ENCODE measurements around the gene TRIM46. TPM values are rescaled to one million over a fixed set of nuclear protein-coding genes. Genes with fewer than 3 reads are reported as not detected.
"Not testable (repeated sequence)": the region's sequence is repeated elsewhere in the genome, so short reads cannot be mapped to it uniquely, and the experiment has no call there.

Gene TRIM46
- total RNA-seq, 1 donor from 2014 or later, result 11.5 TPM

DNA sequence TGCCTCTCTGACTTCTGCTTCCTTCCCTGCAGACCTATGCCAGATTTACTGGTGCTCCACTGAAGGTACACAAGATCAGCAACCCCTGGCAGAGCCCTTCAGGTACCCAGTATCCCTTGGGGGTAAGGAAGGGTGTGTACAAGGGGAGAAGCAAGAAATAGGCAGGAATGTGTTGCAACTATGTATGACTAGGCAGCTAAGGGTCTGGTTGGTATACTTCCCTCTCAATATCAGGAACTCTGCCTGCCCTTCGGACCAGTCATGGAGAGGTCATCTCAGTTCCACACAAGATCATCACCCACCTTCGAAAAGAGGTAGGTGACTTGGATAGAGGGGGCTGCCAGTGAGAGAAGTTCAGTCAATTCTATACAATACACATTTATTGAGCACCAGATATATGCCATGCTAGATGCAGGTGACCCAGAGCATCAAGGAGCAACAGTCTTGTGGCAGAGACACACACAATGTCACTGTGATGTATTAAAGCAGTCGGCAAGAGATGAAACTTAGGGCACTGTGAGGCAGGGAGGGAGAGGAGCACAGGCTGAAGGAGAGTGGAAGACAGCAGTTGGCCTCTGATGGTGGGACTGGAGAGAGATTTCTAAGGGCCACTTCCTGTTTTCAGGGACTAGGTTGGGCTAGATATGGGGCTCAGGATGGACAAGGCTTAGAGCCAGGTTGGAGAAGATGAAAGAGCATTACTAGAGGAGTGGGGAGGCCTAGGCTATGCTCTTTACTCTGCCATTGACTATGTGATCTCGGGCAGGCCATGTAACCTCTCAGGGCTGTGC is 36.9 kb downstream of the TRIM46 start:
- H3K27me3 Mint-ChIP-seq (ENCODE audit: low read depth), result no peaks in the 10 kb centered on the region
- no peak for DNase-seq (ENCODE audit: low spot score)
- H3K27ac Mint-ChIP-seq, result no peak overlapping the region
- peak overlapping the region; percentile 52 for H3K4me3 Mint-ChIP-seq (ENCODE audit: low read depth)
- no peaks in the 10 kb centered on the region for H3K9me3 Mint-ChIP-seq
- peaks cover 14% of the 10 kb centered on the region for H3K36me3 Mint-ChIP-seq (ENCODE audit: low read depth)
- intact Hi-C loops (cut with micrococcal nuclease), result no loop called here
- peaks cover 26% of the 10 kb centered on the region for H3K4me1 Mint-ChIP-seq (ENCODE audit: low read depth)

DNA sequence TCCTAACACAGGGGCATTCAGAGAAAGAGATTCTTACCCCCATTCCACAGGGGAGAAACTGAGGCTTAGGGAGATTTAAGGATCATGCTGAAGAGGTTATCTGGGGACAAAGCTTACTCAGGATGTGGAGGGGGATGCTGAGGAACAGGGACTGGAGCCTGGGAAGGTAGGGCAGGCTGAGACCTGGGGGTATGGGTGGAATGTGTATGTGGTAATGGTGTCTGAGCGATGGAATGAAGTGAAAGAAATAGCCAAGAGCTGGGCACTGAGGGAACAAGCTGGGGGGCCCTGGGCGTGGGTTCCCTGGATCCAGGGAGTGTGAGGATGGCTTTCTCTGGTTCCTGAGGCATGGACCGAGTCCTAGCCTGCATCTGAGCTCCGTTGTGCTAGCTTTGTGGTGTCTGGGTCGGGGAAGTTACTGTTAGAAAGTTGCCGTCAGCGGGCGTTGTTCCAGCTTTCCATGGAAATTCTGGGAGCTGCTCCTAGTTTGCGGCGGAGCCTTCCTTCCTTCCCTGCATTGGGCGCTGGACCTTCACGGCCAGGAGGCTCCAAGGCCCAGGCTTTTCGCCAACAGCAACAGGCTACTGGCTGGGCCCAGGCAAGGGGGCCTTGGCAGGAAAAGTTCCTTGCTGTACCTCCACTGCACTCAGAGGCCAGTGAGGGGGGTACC is 37.9 kb downstream of the TRIM46 start:
- intact Hi-C loops (cut with micrococcal nuclease); H3K9me3 Mint-ChIP-seq; H3K4me3 Mint-ChIP-seq (ENCODE audit: low read depth); H3K27me3 Mint-ChIP-seq (ENCODE audit: low read depth); DNase-seq (ENCODE audit: low spot score); H3K27ac Mint-ChIP-seq: not testable (repeated sequence)
- H3K4me1 Mint-ChIP-seq (ENCODE audit: low read depth), result peaks cover 26% of the 10 kb centered on the region
- peaks cover 14% of the 10 kb centered on the region for H3K36me3 Mint-ChIP-seq (ENCODE audit: low read depth)

GRCh38 chr1:155212051-155212440 is 38.4 kb downstream of the TRIM46 start:
- H3K9me3 Mint-ChIP-seq; DNase-seq (ENCODE audit: low spot score); H3K27me3 Mint-ChIP-seq (ENCODE audit: low read depth); H3K4me3 Mint-ChIP-seq (ENCODE audit: low read depth); intact Hi-C loops (cut with micrococcal nuclease); H3K27ac Mint-ChIP-seq: not testable (repeated sequence)
- Mint-ChIP-seq H3K36me3 (ENCODE audit: low read depth) (peaks cover 14% of the 10 kb centered on the region), H3K4me1 (ENCODE audit: low read depth) (peaks cover 23% of the 10 kb centered on the region)

GRCh38 chr1:155214702-155215101 is 41.1 kb downstream of the TRIM46 start:
- Mint-ChIP-seq H3K4me1 (ENCODE audit: low read depth) (peaks cover 21% of the 10 kb centered on the region), H3K36me3 (ENCODE audit: low read depth) (peaks cover 14% of the 10 kb centered on the region)
- H3K9me3 Mint-ChIP-seq; DNase-seq (ENCODE audit: low spot score); H3K4me3 Mint-ChIP-seq (ENCODE audit: low read depth); H3K27me3 Mint-ChIP-seq (ENCODE audit: low read depth); H3K27ac Mint-ChIP-seq; intact Hi-C loops (cut with micrococcal nuclease): not testable (repeated sequence)

GRCh38 chr1:155218854-155219591 is 45.4 kb downstream of the TRIM46 start:
- no peaks in the 10 kb centered on the region for H3K27me3 Mint-ChIP-seq (ENCODE audit: low read depth)
- no peak for DNase-seq (ENCODE audit: low spot score)
- H3K4me1 Mint-ChIP-seq (ENCODE audit: low read depth), result peaks cover 16% of the 10 kb centered on the region
- no peaks in the 10 kb centered on the region for H3K9me3 Mint-ChIP-seq
- H3K36me3 Mint-ChIP-seq (ENCODE audit: low read depth), result peaks cover 9% of the 10 kb centered on the region
- intact Hi-C loops (cut with micrococcal nuclease), result no loop called here
- peak overlapping the region; percentile 71 for H3K27ac Mint-ChIP-seq
- no peak overlapping the region for H3K4me3 Mint-ChIP-seq (ENCODE audit: low read depth)

DNA sequence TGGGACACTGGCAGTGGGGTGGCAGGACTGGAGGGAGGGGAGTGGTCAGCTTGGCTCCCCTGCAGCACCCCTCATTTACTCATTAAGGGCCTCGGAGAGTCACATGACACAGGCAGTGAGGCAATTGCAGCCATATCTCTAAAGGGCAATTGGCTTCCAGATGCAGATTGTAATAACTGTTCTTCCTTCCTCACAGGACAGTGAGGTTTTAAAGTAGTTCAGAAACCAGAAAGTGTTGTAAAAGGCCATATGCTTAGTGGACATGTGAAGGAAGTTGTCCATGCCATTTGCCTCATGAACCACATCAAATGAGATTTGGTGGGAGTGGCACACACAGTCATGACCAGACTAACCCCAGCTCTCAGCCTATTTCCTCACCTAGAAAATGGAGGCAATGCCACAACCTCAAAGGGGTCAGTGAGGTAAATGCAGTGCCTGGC is 46.0 kb downstream of the TRIM46 start:
- no peak for DNase-seq (ENCODE audit: low spot score)
- peaks cover 16% of the 10 kb centered on the region for H3K4me1 Mint-ChIP-seq (ENCODE audit: low read depth)
- peaks cover 12% of the 10 kb centered on the region for H3K36me3 Mint-ChIP-seq (ENCODE audit: low read depth)
- intact Hi-C loops (cut with micrococcal nuclease), result no loop called here
- peak overlapping the region; percentile 71 for H3K27ac Mint-ChIP-seq
- no peaks in the 10 kb centered on the region for H3K9me3 Mint-ChIP-seq
- H3K27me3 Mint-ChIP-seq (ENCODE audit: low read depth), result no peaks in the 10 kb centered on the region
- H3K4me3 Mint-ChIP-seq (ENCODE audit: low read depth), result no peak overlapping the region

- H3K27ac Mint-ChIP-seq; H3K36me3 Mint-ChIP-seq (ENCODE audit: low read depth); DNase-seq (ENCODE audit: low spot score); H3K4me3 Mint-ChIP-seq (ENCODE audit: low read depth); H3K27me3 Mint-ChIP-seq (ENCODE audit: low read depth); H3K9me3 Mint-ChIP-seq; intact Hi-C loops (cut with micrococcal nuclease): not testable (repeated sequence)
- peaks cover 18% of the 10 kb centered on the region for H3K4me1 Mint-ChIP-seq (ENCODE audit: low read depth)
Measured at GRCh38 chr1:155220211-155220965, 46.7 kb downstream of the TRIM46 start.

DNA sequence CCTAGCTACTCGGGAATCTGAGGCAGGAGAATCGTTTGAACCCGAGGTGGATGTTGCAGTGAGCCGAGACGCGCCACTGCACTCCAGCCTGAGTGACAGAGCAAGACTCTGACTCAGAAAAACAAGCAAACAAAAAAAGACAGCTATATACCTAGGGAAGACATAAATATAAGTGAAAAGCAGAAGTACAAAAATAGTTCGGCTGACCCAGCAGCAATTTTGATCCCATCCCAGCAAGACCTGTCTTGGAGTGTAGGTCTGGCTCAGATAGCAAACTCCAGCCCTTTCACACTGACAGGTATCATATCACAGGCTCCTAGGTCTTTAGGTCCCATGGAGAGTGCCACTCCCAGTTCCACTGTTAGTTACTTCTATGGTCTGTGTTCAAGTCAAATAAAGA is 49.4 kb downstream of the TRIM46 start:
- peaks cover 14% of the 10 kb centered on the region for H3K36me3 Mint-ChIP-seq (ENCODE audit: low read depth)

DNA sequence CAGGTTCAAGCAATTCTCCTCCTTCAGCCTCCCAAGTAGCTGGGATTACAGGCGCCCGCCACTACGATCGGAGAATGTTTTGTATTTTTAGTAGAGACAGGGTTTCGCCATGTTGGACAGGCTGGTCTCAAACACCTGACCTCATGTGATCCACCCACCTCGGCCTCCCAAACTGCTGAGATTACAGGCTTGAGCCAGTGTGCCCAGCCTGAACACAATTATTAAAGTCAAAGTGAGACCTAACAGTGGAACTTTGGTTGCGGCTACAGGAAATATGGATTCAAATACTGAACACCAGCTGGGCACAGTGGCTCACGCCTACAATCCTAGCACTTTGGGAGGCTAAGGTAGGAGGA is 51.7 kb downstream of the TRIM46 start:
- H3K9me3 Mint-ChIP-seq; H3K27me3 Mint-ChIP-seq (ENCODE audit: low read depth); H3K27ac Mint-ChIP-seq; DNase-seq (ENCODE audit: low spot score): not testable (repeated sequence)
- intact Hi-C loops (cut with micrococcal nuclease), result loop anchor here (5.0 kb wide), 1 partner anchor 33 kb away; no protein-coding TSS in a partner anchor
- H3K36me3 Mint-ChIP-seq (ENCODE audit: low read depth), result peaks cover 14% of the 10 kb centered on the region
- peak overlapping the region; percentile 95 for H3K4me3 Mint-ChIP-seq (ENCODE audit: low read depth)
- H3K4me1 Mint-ChIP-seq (ENCODE audit: low read depth), result peaks cover 23% of the 10 kb centered on the region

More for the DNA sequence above, 49.4 kb downstream of the TRIM46 start:
- no peak for DNase-seq (ENCODE audit: low spot score)
- Mint-ChIP-seq H3K4me3 (ENCODE audit: low read depth) (no peak overlapping the region), H3K9me3 (no peaks in the 10 kb centered on the region), H3K27me3 (ENCODE audit: low read depth) (no peaks in the 10 kb centered on the region), H3K27ac (peak overlapping the region; percentile 22), H3K4me1 (ENCODE audit: low read depth) (peaks cover 33% of the 10 kb centered on the region)
- intact Hi-C loops (cut with micrococcal nuclease), result no loop called here

DNA sequence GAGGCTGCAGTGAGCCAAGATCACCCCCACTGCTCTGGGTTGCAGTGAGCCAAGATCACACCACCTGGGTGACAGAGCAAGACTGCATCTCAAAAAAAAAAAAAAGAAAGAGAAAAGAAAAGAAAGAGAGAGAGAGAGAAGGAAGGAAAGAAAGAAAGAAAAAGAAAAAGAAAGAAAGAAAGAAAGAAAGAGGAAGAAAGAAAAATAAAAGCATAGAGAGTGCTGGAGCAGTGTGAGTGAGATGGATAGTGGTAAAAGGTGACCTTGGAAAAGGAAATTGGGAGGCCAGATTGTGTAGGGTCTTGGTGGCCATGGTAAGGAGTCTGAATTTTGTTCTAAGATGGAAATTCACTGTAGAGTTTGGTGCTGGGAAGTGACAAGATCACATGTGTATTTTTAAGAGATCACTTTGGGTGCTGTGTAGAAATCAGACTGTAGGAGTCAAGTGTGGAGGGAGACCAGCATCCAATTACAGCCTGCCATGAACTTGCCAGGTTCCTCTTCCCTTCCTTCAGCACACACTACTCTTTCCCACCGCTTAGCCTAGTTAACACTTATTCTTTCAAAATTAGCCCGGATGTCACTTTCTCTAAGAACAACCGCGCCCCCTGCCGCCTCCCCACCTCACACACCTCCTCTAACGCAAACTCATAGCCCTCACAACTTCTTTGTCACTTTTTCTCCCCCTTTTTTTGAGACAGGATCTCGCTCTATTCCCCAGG is 52.7 kb downstream of the TRIM46 start:
- H3K4me1 Mint-ChIP-seq (ENCODE audit: low read depth), result peaks cover 26% of the 10 kb centered on the region
- H3K9me3 Mint-ChIP-seq, result no peaks in the 10 kb centered on the region
- peak overlapping the region; percentile 94 for H3K27ac Mint-ChIP-seq
- peak; percentile 74 for DNase-seq (ENCODE audit: low spot score)
- peaks cover 14% of the 10 kb centered on the region for H3K36me3 Mint-ChIP-seq (ENCODE audit: low read depth)
- H3K27me3 Mint-ChIP-seq (ENCODE audit: low read depth), result no peaks in the 10 kb centered on the region
- peak overlapping the region; percentile 95 for H3K4me3 Mint-ChIP-seq (ENCODE audit: low read depth)
- intact Hi-C loops (cut with micrococcal nuclease), result loop anchor here (1.0 to 5.0 kb wide), 2 partner anchors 34 to 50 kb away; no protein-coding TSS in a partner anchor

GRCh38 chr1:155226910-155227260 is 53.2 kb downstream of the TRIM46 start:
- Mint-ChIP-seq H3K9me3 (no peaks in the 10 kb centered on the region), H3K27ac (peak overlapping the region; percentile 94), H3K4me3 (ENCODE audit: low read depth) (peak overlapping the region; percentile 95), H3K27me3 (ENCODE audit: low read depth) (no peaks in the 10 kb centered on the region), H3K4me1 (ENCODE audit: low read depth) (peaks cover 26% of the 10 kb centered on the region), H3K36me3 (ENCODE audit: low read depth) (peaks cover 14% of the 10 kb centered on the region)
- intact Hi-C loops (cut with micrococcal nuclease), result loop anchor here (1.0 to 5.0 kb wide), 5 partner anchors 17 to 51 kb away; partner anchors contain the start of genes CLK2 and MTX1
- DNase-seq (ENCODE audit: low spot score), result no peak
